Daoy (cell line): Measurements from ENCODE around the gene GAGE10. TPM values are rescaled to one million over a fixed set of nuclear protein-coding genes. Genes with fewer than 3 reads are reported as not detected.

ENCODE experiments used
- DNase-seq: peaks from one replicate; pipeline ENCODE4 v3.0.0-alpha.2; 2015; ENCODE audit warnings: low read depth
- total RNA-seq: library from RNA; depleted of rRNA; stranded (reverse); fragments of >200 nt; shearing (Covaris generic); gene quantifications from 2 replicates; pipeline ENCODE4 v1.2.3, GENCODE V29; 2014; rRNA removed

Gene GAGE10
- not detected in 2 replicates for total RNA-seq

- no peak for DNase-seq
These were observed at the start of gene GAGE10 for GRCh38 chrX:49303346-49303745. Gene GAGE10, plus strand, starts transcription at chrX:49303646. Its CDS starts 1,214 bp downstream, at chrX:49304860.

DNA sequence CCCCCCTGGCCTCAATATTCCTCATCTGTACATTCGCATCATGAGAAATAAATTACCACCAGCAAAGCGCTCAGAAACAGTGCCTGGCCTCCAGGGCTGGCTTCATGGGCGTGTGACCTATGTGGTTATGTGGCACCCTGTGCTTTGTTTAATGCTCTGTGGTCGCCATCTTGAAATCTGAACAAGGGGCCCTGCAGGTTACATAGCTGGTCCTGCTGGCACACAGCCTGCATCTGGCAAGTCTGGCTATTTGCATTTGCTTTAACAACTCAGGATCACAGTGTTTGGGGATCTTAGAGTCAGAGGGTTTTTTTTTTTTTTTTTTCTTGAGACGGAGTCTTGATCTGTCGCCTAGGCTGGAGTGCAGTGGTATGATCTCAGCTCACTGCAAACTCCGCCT lies 48.8 kb upstream of the GAGE10 start:
- no peak for DNase-seq

DNA sequence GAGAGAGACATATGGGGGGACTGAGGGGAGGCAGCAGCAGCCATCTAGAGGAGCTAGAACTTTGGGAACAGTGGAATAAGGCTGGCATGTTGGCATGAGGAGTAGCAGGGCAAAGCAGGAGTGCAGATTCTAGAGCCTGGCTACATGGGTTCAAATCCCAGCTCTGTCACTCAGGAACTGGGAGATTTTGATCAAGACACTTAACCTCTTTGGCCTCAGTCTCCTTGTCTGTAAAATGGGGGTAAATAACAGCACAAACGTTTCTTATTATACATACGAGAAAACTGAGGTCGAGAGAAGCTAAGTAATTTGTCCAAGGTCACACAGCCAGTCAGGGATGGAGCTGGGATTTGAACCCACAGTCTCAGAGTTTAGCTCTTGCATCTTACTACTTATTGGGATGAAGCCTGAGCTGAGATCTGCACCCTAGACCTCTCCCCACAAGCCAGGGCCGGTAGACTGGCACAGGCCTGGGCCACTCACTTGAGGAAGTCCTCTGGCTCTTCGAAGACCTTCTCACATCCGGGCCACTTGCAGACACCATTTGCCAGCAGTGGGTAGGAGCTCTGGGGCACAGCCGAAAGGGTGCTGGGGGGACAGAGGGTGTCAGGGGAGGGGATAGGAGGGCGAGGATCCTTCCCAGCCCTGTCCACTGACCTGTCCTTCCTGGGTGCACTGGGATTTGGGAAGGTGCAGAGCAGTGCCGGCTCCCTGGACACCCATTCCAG lies 47.0 kb upstream of the GAGE10 start:
- DNase-seq, result no peak

DNA sequence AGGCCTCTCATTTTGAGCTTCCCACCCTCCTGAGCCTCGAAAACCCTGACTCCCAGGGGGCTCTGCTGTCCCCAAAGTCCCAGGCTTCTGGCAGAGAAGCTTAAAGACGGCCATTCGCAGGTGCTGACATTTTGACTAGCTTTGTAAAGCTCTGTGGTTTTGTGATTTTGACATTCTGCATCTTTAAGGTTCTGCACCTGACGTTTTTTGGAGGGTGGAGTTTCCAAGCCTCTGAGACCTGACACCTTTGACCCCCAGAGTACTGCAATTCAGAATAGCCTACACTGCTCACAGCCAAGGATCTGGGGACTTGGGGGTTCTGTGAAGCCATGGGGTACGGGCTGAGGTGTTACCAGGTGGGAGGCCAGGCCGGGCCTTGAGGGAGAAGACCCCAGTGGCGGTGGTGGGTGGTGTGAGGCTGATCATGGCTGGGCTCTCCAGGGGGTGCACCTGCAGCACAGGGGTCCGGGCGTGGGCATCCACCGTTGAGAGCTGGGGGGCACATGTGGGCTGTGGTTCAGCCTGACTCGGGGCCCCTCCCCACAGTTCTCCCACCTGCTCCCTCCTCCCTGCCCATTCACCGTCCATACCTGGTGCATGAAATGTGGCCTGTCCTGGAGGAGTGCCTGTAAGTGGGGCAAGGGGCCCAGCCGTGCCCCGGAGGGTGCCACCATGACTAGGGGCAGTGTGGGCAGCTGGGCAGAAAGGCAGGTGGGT lies 46.2 kb upstream of the GAGE10 start:
- no peak for DNase-seq

GRCh38 chrX:49257846-49258748 lies 45.3 kb upstream of the GAGE10 start:
- no peak for DNase-seq

DNA sequence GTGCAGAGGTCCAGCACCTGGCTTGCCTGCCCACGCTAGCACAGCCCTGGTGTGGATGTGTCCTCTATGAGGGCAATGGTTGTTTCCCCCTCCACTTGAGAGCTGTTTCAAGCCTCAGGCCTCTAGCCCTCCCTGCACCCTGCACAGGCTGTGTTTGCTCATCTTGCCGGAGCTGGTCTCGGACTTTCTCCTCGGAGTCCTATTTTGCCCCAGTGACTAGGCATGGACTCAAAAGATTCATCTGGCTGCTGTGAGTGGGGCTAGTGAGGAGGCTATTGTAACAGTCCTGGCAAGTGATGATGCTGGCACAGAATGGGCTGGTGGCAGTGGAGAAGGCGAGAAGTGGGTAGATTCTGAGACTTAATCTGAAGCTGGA lies 44.7 kb upstream of the GAGE10 start:
- DNase-seq, result no peak

GRCh38 chrX:49260221-49260985 lies 43.0 kb upstream of the GAGE10 start:
- DNase-seq, result no peak

GRCh38 chrX:49262603-49263002 lies 40.8 kb upstream of the GAGE10 start:
- DNase-seq, result no peak

GRCh38 chrX:49263631-49264030 lies 39.8 kb upstream of the GAGE10 start:
- DNase-seq, result no peak

- no peak for DNase-seq
These were observed 39.0 kb upstream of the GAGE10 start, which contains the start of gene FOXP3 for GRCh38 chrX:49264460-49264859. Gene FOXP3, minus strand, starts transcription at chrX:49264710. Its CDS starts 6,205 bp downstream, at chrX:49258505.

- no peak for DNase-seq
These were observed 36.7 kb upstream of the GAGE10 start for GRCh38 chrX:49266523-49267445.

DNA sequence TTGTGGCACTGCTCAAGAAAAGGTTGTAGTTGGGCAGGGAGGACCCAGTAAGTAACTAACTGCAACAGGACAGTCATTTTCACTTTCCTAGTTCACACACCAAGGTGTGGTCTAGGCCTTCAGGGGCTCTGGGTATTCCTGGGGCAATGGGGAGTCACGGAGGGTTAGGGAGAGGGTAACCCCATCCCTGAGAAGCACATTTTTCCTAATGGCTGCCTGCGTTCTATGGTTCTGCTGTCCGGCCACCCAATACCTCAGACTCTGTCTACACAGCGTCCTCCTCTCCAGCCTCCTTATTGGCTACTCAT lies 34.8 kb upstream of the GAGE10 start:
- no peak for DNase-seq

GRCh38 chrX:49269010-49269766 lies 34.3 kb upstream of the GAGE10 start:
- DNase-seq, result peak; percentile 98

DNA sequence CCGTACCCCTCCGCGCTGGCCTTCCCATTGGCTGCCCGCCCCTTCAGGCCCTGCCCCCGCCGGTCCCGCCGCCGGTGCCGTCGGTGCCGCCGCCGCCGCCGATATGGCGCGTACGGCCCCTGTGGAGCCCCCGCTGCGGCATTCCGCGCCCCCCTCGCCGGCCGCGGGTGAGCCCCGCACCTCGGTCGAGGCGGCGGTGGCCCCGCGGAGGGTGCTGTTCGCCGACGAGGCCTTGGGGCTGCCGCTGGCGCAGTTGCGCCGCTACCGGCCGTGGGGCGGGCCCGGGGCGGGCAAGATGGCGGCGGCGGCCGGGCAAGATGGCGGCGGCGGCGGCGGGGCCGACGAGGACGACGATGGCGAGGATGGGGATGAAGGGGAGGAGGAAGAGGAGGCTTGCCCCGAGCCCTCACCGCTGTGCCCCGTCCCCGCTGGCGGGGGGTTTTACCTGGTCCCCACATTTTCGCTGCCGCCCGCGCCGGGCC lies 33.6 kb upstream of the GAGE10 start, which contains the start of gene PPP1R3F:
PPP1R3F (plus strand) TSS at position 27 of the 482 bp plus-strand sequence; CDS start at position 104, 77 bp downstream.
- DNase-seq, result no peak

GRCh38 chrX:49270249-49270921 lies 33.1 kb upstream of the GAGE10 start:
- no peak for DNase-seq

DNA sequence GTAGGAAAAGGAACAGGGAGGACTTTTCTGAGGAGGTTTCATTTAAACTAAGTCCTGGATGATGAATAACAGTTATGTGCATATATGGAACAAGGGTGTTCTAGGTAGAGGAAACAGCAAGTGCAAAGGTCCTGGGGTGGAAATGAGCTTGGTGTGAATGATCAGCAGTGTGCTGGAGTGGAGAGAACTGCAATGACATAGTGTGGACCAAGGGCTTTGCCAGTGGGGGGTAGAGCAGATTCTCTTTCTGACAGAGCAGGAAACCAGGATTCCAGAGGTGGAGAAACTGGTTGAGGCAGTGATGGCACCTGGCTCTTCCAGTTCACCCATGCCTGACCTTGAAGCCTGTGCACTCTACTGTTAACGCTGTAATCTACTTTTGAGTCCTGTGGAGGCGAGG lies 32.1 kb upstream of the GAGE10 start:
- DNase-seq, result no peak

DNA sequence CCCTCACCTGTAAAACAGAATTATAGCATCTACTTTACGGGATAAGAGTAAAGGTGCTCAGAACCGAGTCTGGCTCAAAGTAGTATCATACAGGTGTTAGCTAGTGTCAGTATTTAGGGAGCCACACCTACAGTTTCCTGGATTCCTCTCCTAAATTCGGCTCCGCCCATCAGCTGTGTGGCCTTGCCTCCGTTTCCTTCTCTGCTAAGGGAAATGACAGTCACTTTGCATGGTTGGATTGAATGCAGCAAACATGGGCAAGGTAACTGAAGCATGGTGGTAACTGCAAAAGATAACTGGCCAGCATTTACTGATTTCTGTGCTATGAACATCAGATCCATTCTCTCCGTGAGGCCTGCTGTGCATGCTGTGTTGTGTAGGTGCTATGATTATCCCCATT lies 31.0 kb upstream of the GAGE10 start:
- DNase-seq, result no peak

GRCh38 chrX:49273181-49273727 lies 30.2 kb upstream of the GAGE10 start:
- DNase-seq, result no peak

GRCh38 chrX:49276207-49276606 lies 27.2 kb upstream of the GAGE10 start:
- DNase-seq, result no peak
